GM21619 (cell line): ENCODE data around the gene HAVCR2.

Experiments
- ATAC-seq: cut with Tn5 transposase; IDR thresholded peaks from one replicate; pipeline ENCODE4 v1.9.1; 2021; ENCODE audit not compliant: unreplicated experiment

HAVCR2 gene

GRCh38 chr5:157108976-157109375 lies at the start of gene HAVCR2:
TSS of gene HAVCR2 (minus strand) at chr5:157109044. CDS start at chr5:157108983, 61 bp downstream.
- ATAC-seq = peak; percentile 83

DNA sequence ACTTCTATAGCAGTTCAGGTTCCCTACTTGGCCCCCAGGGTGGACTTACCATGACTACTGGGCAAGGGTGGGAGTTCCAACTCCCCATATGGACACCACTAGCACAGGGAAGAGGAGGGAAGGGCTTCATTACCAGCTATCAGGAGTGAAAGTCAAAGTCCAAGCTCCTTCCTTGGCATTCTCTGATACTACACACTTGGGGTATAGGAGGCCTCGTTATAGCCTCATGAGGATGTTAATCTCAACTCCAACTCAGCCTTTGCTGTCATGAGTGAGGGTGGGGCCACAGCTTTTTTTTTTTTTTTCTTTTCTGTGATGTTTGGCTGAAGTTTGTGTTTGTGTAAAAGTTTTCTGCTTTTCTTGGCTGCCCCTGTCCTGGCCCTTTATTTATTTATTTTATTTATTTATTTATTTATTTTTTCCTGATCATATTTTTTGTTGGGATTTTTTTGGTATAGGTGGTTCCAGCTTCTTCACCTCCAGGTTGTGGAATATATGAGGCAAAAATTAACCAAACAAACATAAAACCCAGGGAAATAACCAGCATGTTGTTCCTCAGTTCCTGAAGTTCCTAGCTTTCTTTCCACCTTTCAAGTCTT lies 48.5 kb upstream of the HAVCR2 start:
- ATAC-seq = no peak

GRCh38 chr5:157155297-157155696 lies 46.5 kb upstream of the HAVCR2 start:
- no peak for ATAC-seq

GRCh38 chr5:157150995-157151394 lies 42.2 kb upstream of the HAVCR2 start:
- no peak for ATAC-seq

- ATAC-seq = peak; percentile 78
These were observed 40.1 kb upstream of the HAVCR2 start for GRCh38 chr5:157148734-157149615.

DNA sequence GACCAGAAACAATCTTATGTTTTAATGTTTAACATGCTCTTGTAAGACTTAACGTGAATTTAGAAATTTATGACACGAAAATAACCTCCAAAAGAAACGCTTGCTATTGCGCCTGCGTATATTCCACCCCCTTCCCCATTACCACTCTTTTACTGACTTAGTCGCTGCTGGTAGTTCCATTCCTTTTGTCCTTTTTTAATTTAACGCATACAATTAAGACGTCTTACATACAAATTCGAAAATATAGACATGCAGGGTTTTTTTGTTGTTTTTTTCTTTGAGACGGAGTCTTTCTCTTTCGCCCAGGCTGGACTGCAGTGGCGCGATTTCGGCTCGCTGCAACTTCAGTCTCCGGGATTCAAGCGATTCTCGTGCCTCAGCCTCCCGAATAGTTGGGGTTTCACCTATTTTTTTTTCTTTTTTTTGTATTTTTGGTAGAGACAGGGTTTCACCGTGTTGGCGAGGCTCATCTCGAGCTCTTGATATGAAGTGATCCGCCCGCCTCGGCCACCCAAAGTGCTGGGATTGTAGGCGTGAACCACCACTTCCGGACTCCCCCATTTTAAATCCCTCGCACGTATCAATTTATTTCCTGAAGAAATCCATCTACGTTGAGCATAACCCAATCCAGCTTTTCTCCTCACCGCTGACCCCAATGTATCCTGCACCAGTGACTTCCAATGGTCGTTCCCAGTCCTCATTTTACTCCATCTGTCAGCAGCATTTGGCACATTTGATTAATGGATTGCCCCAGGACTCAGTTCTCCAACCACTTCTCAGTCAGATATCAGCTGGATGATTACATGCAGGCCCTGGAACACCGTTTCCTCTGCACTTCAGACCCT lies 34.5 kb upstream of the HAVCR2 start:
- peak; percentile 38 for ATAC-seq

- peak; percentile 100 for ATAC-seq
These were observed 33.7 kb upstream of the HAVCR2 start, which contains the start of gene MED7 for GRCh38 chr5:157142317-157143126. TSS of gene MED7 (minus strand) at chr5:157142865. CDS start at chr5:157139431, 3,434 bp downstream.

GRCh38 chr5:157137691-157138090 lies 28.8 kb upstream of the HAVCR2 start:
- ATAC-seq = no peak

DNA sequence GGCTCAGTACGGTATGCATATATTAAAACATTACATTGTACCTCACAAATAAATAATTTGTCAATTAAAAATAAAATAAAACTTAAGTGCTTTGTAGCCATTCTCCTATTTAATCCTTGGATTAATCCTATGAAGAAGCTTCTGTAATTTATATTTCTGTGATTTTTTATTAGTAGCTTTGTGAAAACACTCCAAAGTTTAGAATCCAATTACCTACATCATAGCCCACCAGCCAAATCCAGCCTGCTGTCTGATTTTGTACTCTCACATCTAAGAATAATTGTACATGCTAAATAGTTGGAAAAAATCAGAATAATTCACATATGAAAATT lies 23.4 kb upstream of the HAVCR2 start:
- no peak for ATAC-seq

- peak; percentile 43 for ATAC-seq
These were observed 22.1 kb upstream of the HAVCR2 start for GRCh38 chr5:157130925-157131324.

DNA sequence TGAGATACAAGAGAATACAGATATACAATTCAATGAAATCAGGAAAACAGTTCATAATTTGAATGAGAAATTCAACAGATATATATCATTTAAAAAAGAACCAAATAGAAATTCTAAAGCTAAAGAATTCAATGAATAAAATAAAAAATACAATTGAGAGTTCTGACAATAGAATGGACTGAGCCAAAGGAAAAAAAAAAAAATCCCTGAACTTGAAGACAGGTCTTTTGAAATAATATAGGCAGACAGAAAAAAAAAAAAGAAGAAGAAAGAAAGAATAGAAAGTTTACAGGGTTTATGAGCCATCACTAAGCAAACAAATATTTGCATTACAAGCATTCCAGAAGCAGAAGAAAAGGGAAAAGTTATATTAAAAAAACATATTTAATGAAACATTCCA lies 12.9 kb upstream of the HAVCR2 start:
- ATAC-seq = no peak

GRCh38 chr5:157120102-157120501 lies 11.3 kb upstream of the HAVCR2 start:
- no peak for ATAC-seq

DNA sequence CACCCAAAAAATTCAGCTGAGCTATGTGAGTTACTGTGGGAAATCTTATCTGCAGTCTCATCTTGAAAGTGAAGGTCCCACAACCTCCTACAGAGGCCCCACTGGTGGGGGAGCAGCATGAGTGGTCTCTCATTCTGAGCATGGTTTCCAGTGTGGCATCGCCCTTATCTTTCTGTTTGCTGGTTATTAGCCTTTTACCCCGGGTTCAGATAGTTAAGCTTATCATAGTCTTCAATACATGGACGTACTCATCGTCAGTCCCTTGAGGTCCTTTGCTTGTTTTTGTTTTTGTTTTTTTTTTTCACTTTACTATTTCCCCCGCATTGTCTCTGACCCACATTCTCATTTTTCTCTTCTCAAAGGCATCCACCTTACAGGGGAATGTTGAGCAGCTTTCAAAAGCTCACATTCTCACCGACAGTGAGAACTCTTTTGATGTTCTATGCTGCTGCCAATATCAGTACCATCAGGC lies 7.7 kb upstream of the HAVCR2 start:
- ATAC-seq = peak; percentile 68

GRCh38 chr5:157115502-157115901 lies 6.7 kb upstream of the HAVCR2 start:
- ATAC-seq = no peak

DNA sequence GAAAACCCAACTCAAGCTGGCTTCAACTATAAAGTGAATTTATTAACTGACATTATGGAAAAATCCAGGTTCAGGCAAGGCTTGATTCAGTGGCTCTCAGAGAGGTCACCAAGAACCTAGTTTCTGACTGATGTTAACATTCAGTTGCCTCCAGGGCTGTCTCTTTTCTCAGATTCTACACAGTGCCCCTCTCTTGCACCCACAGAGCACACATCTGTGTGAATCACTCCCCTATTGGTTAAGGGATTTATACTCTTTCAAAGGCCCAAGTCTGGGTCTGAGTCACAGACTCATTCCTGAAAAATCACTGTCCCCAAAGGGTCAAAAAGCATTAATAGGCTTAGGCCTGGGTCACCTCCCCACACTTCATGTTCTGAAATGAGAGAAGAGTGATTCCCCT lies 6.2 kb upstream of the HAVCR2 start:
- no peak for ATAC-seq

DNA sequence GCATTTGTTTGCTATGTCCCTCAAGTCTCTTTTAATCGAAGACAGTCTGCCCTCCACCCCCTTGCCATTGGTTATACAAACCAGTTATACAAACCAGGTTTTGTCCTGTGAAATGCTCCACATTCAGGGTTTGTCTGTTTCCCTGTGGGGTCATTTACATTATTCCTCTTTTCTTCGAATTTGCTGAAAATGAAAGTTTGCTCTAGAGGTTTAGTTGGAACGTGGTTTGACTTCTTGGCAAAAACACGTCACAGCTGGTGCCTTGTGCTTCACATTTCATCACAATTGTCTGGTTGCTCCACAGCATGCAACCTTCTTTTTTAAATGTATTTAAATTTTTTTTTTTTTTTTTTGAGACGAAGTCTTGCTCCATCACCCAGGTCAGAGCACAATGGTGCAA lies 4.2 kb upstream of the HAVCR2 start:
- ATAC-seq = no peak

DNA sequence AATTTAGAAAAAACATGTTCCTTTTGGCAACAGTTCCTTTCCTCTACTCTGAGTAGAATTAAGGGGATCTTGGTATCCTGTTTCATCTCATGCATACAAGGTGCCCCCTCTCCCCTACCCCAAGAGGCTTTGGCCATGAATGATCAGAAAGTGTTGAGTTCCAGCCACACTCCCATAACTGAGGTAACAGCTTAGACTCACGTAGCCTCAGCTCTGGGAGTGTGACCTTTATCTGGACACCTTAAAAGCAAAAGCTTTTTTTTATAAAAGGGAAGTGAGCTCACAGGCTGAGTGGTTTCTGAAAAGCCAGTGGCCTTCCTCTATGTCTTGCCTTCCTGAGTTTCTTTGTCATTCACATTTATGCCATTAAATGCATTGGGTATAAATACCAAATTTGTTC lies 900 bp upstream of the HAVCR2 start:
- ATAC-seq = peak; percentile 70

DNA sequence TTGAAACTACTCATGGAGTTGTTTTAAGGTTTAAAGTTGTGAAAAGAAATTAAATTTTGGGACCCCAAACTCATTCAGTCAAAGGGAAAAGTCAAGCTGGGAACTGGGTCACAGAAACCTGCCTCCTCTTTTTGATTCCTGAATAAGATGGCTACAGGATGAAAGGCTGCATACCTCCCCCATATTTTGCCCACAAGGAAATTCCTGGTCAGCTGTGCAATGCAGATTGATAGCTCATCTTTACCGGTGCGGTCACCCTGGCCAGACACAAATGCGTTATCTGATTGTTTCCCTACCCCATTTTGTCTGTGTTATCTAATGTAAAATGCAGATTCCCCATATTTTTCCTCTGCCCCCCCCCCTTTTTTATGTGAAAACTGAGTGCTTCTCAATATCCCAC lies 1.3 kb downstream of the HAVCR2 start:
- ATAC-seq = no peak

DNA sequence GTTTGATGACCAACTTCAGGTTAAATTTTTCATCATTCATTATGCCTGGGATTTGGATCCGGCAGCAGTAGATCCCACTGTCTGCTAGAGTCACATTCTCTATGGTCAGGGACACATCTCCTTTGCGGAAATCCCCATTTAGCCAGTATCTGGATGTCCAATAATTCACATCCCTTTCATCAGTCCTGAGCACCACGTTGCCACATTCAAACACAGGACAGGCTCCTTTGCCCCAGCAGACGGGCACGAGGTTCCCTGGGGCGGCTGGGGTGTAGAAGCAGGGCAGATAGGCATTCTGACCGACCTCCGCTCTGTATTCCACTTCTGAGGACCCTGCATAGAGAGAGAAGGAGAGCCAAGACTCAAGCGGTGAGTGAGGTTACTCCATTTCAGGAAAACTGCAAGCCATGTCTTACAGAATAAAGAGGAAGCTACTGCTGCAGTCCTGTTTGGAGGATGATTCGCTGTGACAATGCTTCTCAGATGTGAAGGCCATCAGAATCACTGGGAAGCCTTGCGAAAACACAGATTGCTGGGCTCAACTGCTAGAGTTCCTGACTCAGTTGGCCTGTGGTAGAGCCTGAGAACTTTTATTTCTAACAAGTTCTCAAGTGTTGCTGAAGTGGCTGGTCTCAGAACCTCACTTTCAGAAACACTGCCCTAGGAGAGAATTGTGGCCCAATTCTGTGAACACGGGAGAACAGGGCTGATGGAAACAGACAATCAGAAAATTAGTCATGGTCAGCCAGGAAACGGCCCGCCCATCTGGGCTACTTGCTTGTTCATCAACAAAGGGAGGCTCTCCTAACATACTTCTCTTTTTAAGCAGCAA lies 2.0 kb downstream of the HAVCR2 start:
- ATAC-seq = no peak
